Stimulated activated naive B cell treated with anti-CD40 and anti-IgM and Interleukin-4, amounts not matched to agents 10 μg/mL and 1 μg/mL and 100 μg/mL, for 72 hours (primary cell): ENCODE measurements around the gene KIF25.
"Not testable (repeated sequence)": the region's sequence is repeated elsewhere in the genome, so short reads cannot be mapped to it uniquely, and the experiment has no call there.

Experiments used
- ATAC-seq, 2 donors: fragments of 150-1000 bp; cut with Tn5 transposase; replicated peaks; 2 replicates each; pipeline ENCODE4 v1.10.0; 2021; ENCODE audit warnings: moderate library complexity in 1 of 2
- DNase-seq: peaks from one replicate; pipeline ENCODE4 v3.0.0; 2021
- H3K27ac Mint-ChIP-seq: one replicate; pipeline ENCODE4 v1.8.0; 2022; ENCODE audit warnings: mild to moderate bottlenecking, mixed read lengths
- H3K27me3 Mint-ChIP-seq, 2 donors: one replicate each; pipeline ENCODE4 v1.8.0; 2022; ENCODE audit warnings: mixed read lengths in 2 of 2
- H3K36me3 Mint-ChIP-seq, 2 donors: one replicate each; pipeline ENCODE4 v1.8.0; 2022; ENCODE audit warnings: mixed read lengths in 2 of 2, mild to moderate bottlenecking in 1 of 2
- H3K4me1 Mint-ChIP-seq, 2 donors: one replicate each; pipeline ENCODE4 v1.8.0; 2022; ENCODE audit warnings: mixed read lengths in 2 of 2, mild to moderate bottlenecking in 1 of 2
- H3K4me3 Mint-ChIP-seq, 2 donors: one replicate each; pipeline ENCODE4 v1.8.0; 2022; ENCODE audit warnings: mild to moderate bottlenecking in 2 of 2, mixed read lengths in 2 of 2, moderate library complexity in 1 of 2
- H3K9me3 Mint-ChIP-seq, 2 donors: one replicate each; pipeline ENCODE4 v1.8.0; 2022; ENCODE audit warnings: mixed read lengths in 2 of 2, mild to moderate bottlenecking in 1 of 2

KIF25 gene

GRCh38 chr6:167965592-167966539 is 31.6 kb upstream of the KIF25 start:
- no peak overlapping the region for H3K4me3 Mint-ChIP-seq
- peaks cover 0 to 2% of the 10 kb centered on the region in 2 donors for H3K9me3 Mint-ChIP-seq
- H3K27ac Mint-ChIP-seq, result no peak overlapping the region
- H3K36me3 Mint-ChIP-seq, result peaks cover 10 to 21% of the 10 kb centered on the region in 2 donors
- ATAC-seq (no peak), DNase-seq (no peak)
- no peaks in the 10 kb centered on the region for H3K4me1 Mint-ChIP-seq
- no peaks in the 10 kb centered on the region for H3K27me3 Mint-ChIP-seq

GRCh38 chr6:167966540-167966905 is 30.9 kb upstream of the KIF25 start:
- peaks cover 10 to 20% of the 10 kb centered on the region in 2 donors for H3K36me3 Mint-ChIP-seq
- no peaks in the 10 kb centered on the region for H3K27me3 Mint-ChIP-seq
- peaks cover 0 to 2% of the 10 kb centered on the region in 2 donors for H3K9me3 Mint-ChIP-seq
- ATAC-seq (no peak), DNase-seq (no peak)
- H3K27ac Mint-ChIP-seq, result no peak overlapping the region
- H3K4me1 Mint-ChIP-seq, result no peaks in the 10 kb centered on the region
- no peak overlapping the region for H3K4me3 Mint-ChIP-seq

GRCh38 chr6:167968091-167968490 is 29.4 kb upstream of the KIF25 start:
- DNase-seq (no peak), ATAC-seq (no peak)
- H3K27me3 Mint-ChIP-seq, result no peaks in the 10 kb centered on the region
- H3K36me3 Mint-ChIP-seq, result peaks cover 10 to 18% of the 10 kb centered on the region in 2 donors
- H3K4me3 Mint-ChIP-seq, result no peak overlapping the region
- no peaks in the 10 kb centered on the region for H3K4me1 Mint-ChIP-seq
- peaks cover 0 to 2% of the 10 kb centered on the region in 2 donors for H3K9me3 Mint-ChIP-seq
- H3K27ac Mint-ChIP-seq, result no peak overlapping the region

GRCh38 chr6:167970230-167970629 is 27.2 kb upstream of the KIF25 start:
- Mint-ChIP-seq H3K27me3 (peaks cover 0 to 4% of the 10 kb centered on the region in 2 donors), H3K4me1 (no peaks in the 10 kb centered on the region), H3K9me3 (peaks cover 0 to 2% of the 10 kb centered on the region in 2 donors), H3K27ac (no peak overlapping the region), H3K4me3 (no peak overlapping the region), H3K36me3 (peaks cover 10 to 18% of the 10 kb centered on the region in 2 donors)
- ATAC-seq (no peak), DNase-seq (no peak)

- no peak for DNase-seq
- no peak overlapping the region for H3K27ac Mint-ChIP-seq
- H3K9me3 Mint-ChIP-seq, result peaks cover 0 to 2% of the 10 kb centered on the region in 2 donors
- peaks cover 3 to 8% of the 10 kb centered on the region in 2 donors for H3K36me3 Mint-ChIP-seq
- ATAC-seq, result no peak
- H3K27me3 Mint-ChIP-seq, result peaks cover 0 to 4% of the 10 kb centered on the region in 2 donors
- H3K4me1 Mint-ChIP-seq, result no peaks in the 10 kb centered on the region
- H3K4me3 Mint-ChIP-seq, result no peak overlapping the region
Measured at GRCh38 chr6:167972193-167972592, 25.3 kb upstream of the KIF25 start.

GRCh38 chr6:167973148-167973885 is 24.2 kb upstream of the KIF25 start:
- H3K9me3 Mint-ChIP-seq, result no peaks in the 10 kb centered on the region
- no peak for ATAC-seq
- no peak overlapping the region for H3K27ac Mint-ChIP-seq
- peaks cover 0 to 4% of the 10 kb centered on the region in 2 donors for H3K36me3 Mint-ChIP-seq
- peaks cover 0 to 4% of the 10 kb centered on the region in 2 donors for H3K27me3 Mint-ChIP-seq
- no peak for DNase-seq
- H3K4me3 Mint-ChIP-seq, result no peak overlapping the region
- no peaks in the 10 kb centered on the region for H3K4me1 Mint-ChIP-seq

- H3K9me3 Mint-ChIP-seq, result no peaks in the 10 kb centered on the region
- peaks cover 0 to under 1% of the 10 kb centered on the region in 2 donors for H3K36me3 Mint-ChIP-seq
- H3K4me1 Mint-ChIP-seq, result no peaks in the 10 kb centered on the region
- H3K27ac Mint-ChIP-seq, result no peak overlapping the region
- DNase-seq, result no peak
- peaks cover 0 to 4% of the 10 kb centered on the region in 2 donors for H3K27me3 Mint-ChIP-seq
- ATAC-seq, result no peak
- H3K4me3 Mint-ChIP-seq, result no peak overlapping the region
Measured at GRCh38 chr6:167974640-167975344, 22.7 kb upstream of the KIF25 start.

GRCh38 chr6:167975458-167975857 is 22.0 kb upstream of the KIF25 start:
- H3K4me3 Mint-ChIP-seq, result no peak overlapping the region
- no peaks in the 10 kb centered on the region for H3K4me1 Mint-ChIP-seq
- no peaks in the 10 kb centered on the region for H3K36me3 Mint-ChIP-seq
- no peaks in the 10 kb centered on the region for H3K9me3 Mint-ChIP-seq
- no peak overlapping the region for H3K27ac Mint-ChIP-seq
- H3K27me3 Mint-ChIP-seq, result peaks cover 0 to 4% of the 10 kb centered on the region in 2 donors
- ATAC-seq (no peak), DNase-seq (no peak)

GRCh38 chr6:167976116-167976657 is 21.3 kb upstream of the KIF25 start:
- not testable (repeated sequence) for H3K4me1 Mint-ChIP-seq, H3K27ac Mint-ChIP-seq, H3K4me3 Mint-ChIP-seq, H3K36me3 Mint-ChIP-seq, H3K27me3 Mint-ChIP-seq, DNase-seq, ATAC-seq, H3K9me3 Mint-ChIP-seq

- H3K4me3 Mint-ChIP-seq, result no peak overlapping the region
- no peak for ATAC-seq
- no peak overlapping the region for H3K27ac Mint-ChIP-seq
- no peak for DNase-seq
- peaks cover 0 to 4% of the 10 kb centered on the region in 2 donors for H3K27me3 Mint-ChIP-seq
- H3K4me1 Mint-ChIP-seq, result no peaks in the 10 kb centered on the region
- no peaks in the 10 kb centered on the region for H3K9me3 Mint-ChIP-seq
- H3K36me3 Mint-ChIP-seq, result no peaks in the 10 kb centered on the region
Measured at GRCh38 chr6:167976708-167977107, 20.8 kb upstream of the KIF25 start.

- ATAC-seq (no peak), DNase-seq (no peak)
- Mint-ChIP-seq H3K36me3 (no peaks in the 10 kb centered on the region), H3K9me3 (peaks cover 0 to 1% of the 10 kb centered on the region in 2 donors), H3K4me1 (no peaks in the 10 kb centered on the region), H3K27ac (no peak overlapping the region), H3K4me3 (no peak overlapping the region), H3K27me3 (peaks cover 0 to 4% of the 10 kb centered on the region in 2 donors)
Measured at GRCh38 chr6:167977717-167978467, 19.6 kb upstream of the KIF25 start.

GRCh38 chr6:167978607-167979006 is 18.9 kb upstream of the KIF25 start:
- no peak overlapping the region for H3K4me3 Mint-ChIP-seq
- H3K27ac Mint-ChIP-seq, result no peak overlapping the region
- H3K4me1 Mint-ChIP-seq, result no peaks in the 10 kb centered on the region
- H3K9me3 Mint-ChIP-seq, result peaks cover 0 to 1% of the 10 kb centered on the region in 2 donors
- H3K27me3 Mint-ChIP-seq, result peaks cover 0 to 4% of the 10 kb centered on the region in 2 donors
- no peak for DNase-seq
- no peaks in the 10 kb centered on the region for H3K36me3 Mint-ChIP-seq
- no peak for ATAC-seq

GRCh38 chr6:167979436-167980139 is 17.9 kb upstream of the KIF25 start:
- Mint-ChIP-seq H3K36me3 (no peaks in the 10 kb centered on the region), H3K9me3 (peaks cover 0 to 1% of the 10 kb centered on the region in 2 donors), H3K27me3 (peaks cover 0 to 3% of the 10 kb centered on the region in 2 donors), H3K4me1 (no peaks in the 10 kb centered on the region), H3K27ac (no peak overlapping the region), H3K4me3 (no peak overlapping the region)
- DNase-seq, result no peak
- no peak for ATAC-seq
